IPS-11a (cell line): ENCODE data around the gene ZNF583.

Source experiments
- H3K4me3 ChIP-seq: one replicate; pipeline ENCODE4 v1.5.1; 2013; ENCODE audit warnings: low read depth, low read length, control low read depth

ZNF583 gene

GRCh38 chr19:56403764-56404704 lies at the start of gene ZNF583:
TSS of gene ZNF583 (plus strand) at chr19:56404332. CDS start at chr19:56407115, 2,783 bp downstream.
- peak within 1 kb of the TSS; percentile 94 for H3K4me3 ChIP-seq

GRCh38 chr19:56355517-56355916 lies 48.6 kb upstream of the ZNF583 start:
- H3K4me3 ChIP-seq: no peak overlapping the region

- no peak overlapping the region for H3K4me3 ChIP-seq
Observed at GRCh38 chr19:56356944-56357343, 47.2 kb upstream of the ZNF583 start.

GRCh38 chr19:56360841-56361240 lies 43.3 kb upstream of the ZNF583 start:
- H3K4me3 ChIP-seq: no peak overlapping the region

- peak overlapping the region; percentile 88 for H3K4me3 ChIP-seq
Observed at GRCh38 chr19:56367829-56368711, 36.1 kb upstream of the ZNF583 start.

- no peak overlapping the region for H3K4me3 ChIP-seq
Observed at GRCh38 chr19:56369886-56370676, 34.1 kb upstream of the ZNF583 start.

GRCh38 chr19:56372281-56372680 lies 31.9 kb upstream of the ZNF583 start:
- no peak overlapping the region for H3K4me3 ChIP-seq

GRCh38 chr19:56377105-56377924 lies 26.8 kb upstream of the ZNF583 start:
- no peak overlapping the region for H3K4me3 ChIP-seq

- H3K4me3 ChIP-seq: no peak overlapping the region
Observed at GRCh38 chr19:56383826-56384605, 20.1 kb upstream of the ZNF583 start.

GRCh38 chr19:56393119-56394012 lies 10.8 kb upstream of the ZNF583 start, which contains the start of gene ZNF582:
TSS of gene ZNF582 (minus strand) at chr19:56393534. CDS start at chr19:56391752, 1,782 bp downstream.
- peak within 1 kb of the TSS; percentile 88 for H3K4me3 ChIP-seq

- H3K4me3 ChIP-seq: no peak overlapping the region
Observed at GRCh38 chr19:56398809-56399208, 5.3 kb upstream of the ZNF583 start.

- no peak overlapping the region for H3K4me3 ChIP-seq
Observed at GRCh38 chr19:56400485-56400884, 3.6 kb upstream of the ZNF583 start.

GRCh38 chr19:56403261-56403660 lies 871 bp upstream of the ZNF583 start:
- peak overlapping the region; percentile 94 for H3K4me3 ChIP-seq

- H3K4me3 ChIP-seq: peak overlapping the region; percentile 94
Observed at GRCh38 chr19:56404705-56405056, 549 bp downstream of the ZNF583 start.

- no peak overlapping the region for H3K4me3 ChIP-seq
Observed at GRCh38 chr19:56405062-56405461, 930 bp downstream of the ZNF583 start.

- H3K4me3 ChIP-seq: no peak overlapping the region
Observed at GRCh38 chr19:56423276-56423984, 19.3 kb downstream of the ZNF583 start.

GRCh38 chr19:56423985-56424353 lies 19.8 kb downstream of the ZNF583 start:
- H3K4me3 ChIP-seq: no peak overlapping the region
